Stimulated activated naive B cell treated with anti-CD40 and anti-IgM and Interleukin-4, amounts not matched to agents 10 μg/mL and 1 μg/mL and 100 μg/mL, for 72 hours (primary cell): ENCODE results near the gene CDC14B.
"Not testable (repeated sequence)": the region's sequence is repeated elsewhere in the genome, so short reads cannot be mapped to it uniquely, and the experiment has no call there.

ENCODE experiments used
- ATAC-seq, 2 donors: fragments of 150-1000 bp; cut with Tn5 transposase; replicated peaks; 2 replicates each; pipeline ENCODE4 v1.10.0; 2021; ENCODE audit warnings: moderate library complexity in 1 of 2
- DNase-seq: peaks from one replicate; pipeline ENCODE4 v3.0.0; 2021
- H3K27ac Mint-ChIP-seq: one replicate; pipeline ENCODE4 v1.8.0; 2022; ENCODE audit warnings: mild to moderate bottlenecking, mixed read lengths
- H3K27me3 Mint-ChIP-seq, 2 donors: one replicate each; pipeline ENCODE4 v1.8.0; 2022; ENCODE audit warnings: mixed read lengths in 2 of 2
- H3K36me3 Mint-ChIP-seq, 2 donors: one replicate each; pipeline ENCODE4 v1.8.0; 2022; ENCODE audit warnings: mixed read lengths in 2 of 2, mild to moderate bottlenecking in 1 of 2
- H3K4me1 Mint-ChIP-seq, 2 donors: one replicate each; pipeline ENCODE4 v1.8.0; 2022; ENCODE audit warnings: mixed read lengths in 2 of 2, mild to moderate bottlenecking in 1 of 2
- H3K4me3 Mint-ChIP-seq, 2 donors: one replicate each; pipeline ENCODE4 v1.8.0; 2022; ENCODE audit warnings: mild to moderate bottlenecking in 2 of 2, mixed read lengths in 2 of 2, moderate library complexity in 1 of 2
- H3K9me3 Mint-ChIP-seq, 2 donors: one replicate each; pipeline ENCODE4 v1.8.0; 2022; ENCODE audit warnings: mixed read lengths in 2 of 2, mild to moderate bottlenecking in 1 of 2

The CDC14B gene

GRCh38 chr9:96519787-96520186 is 99.9 kb downstream of the CDC14B start:
- Mint-ChIP-seq H3K27me3 (no peaks in the 10 kb centered on the region), H3K36me3 (peaks cover 0 to under 1% of the 10 kb centered on the region in 2 donors), H3K4me1 (no peaks in the 10 kb centered on the region), H3K4me3 (no peak overlapping the region), H3K9me3 (peaks cover 1 to 2% of the 10 kb centered on the region in 2 donors), H3K27ac (no peak overlapping the region)
- no peak for ATAC-seq
- DNase-seq = no peak

GRCh38 chr9:96519095-96519494 is 100.5 kb downstream of the CDC14B start:
- Mint-ChIP-seq H3K4me1 (no peaks in the 10 kb centered on the region), H3K36me3 (no peaks in the 10 kb centered on the region), H3K4me3 (no peak overlapping the region), H3K27me3 (no peaks in the 10 kb centered on the region), H3K9me3 (no peaks in the 10 kb centered on the region), H3K27ac (no peak overlapping the region)
- DNase-seq (no peak), ATAC-seq (no peak)

- Mint-ChIP-seq H3K27ac (no peak overlapping the region), H3K36me3 (no peaks in the 10 kb centered on the region), H3K9me3 (no peaks in the 10 kb centered on the region), H3K27me3 (no peaks in the 10 kb centered on the region), H3K4me1 (no peaks in the 10 kb centered on the region), H3K4me3 (no peak overlapping the region)
- DNase-seq (no peak), ATAC-seq (no peak)
Measured at GRCh38 chr9:96515621-96516470, 103.8 kb downstream of the CDC14B start.

- ATAC-seq = no peak
- Mint-ChIP-seq H3K27me3 (no peaks in the 10 kb centered on the region), H3K4me1 (no peaks in the 10 kb centered on the region), H3K4me3 (no peak overlapping the region), H3K27ac (no peak overlapping the region), H3K36me3 (no peaks in the 10 kb centered on the region), H3K9me3 (no peaks in the 10 kb centered on the region)
- DNase-seq = no peak
Measured at GRCh38 chr9:96514800-96515158, 104.9 kb downstream of the CDC14B start.

- H3K4me3 Mint-ChIP-seq = no peak overlapping the region
- no peak overlapping the region for H3K27ac Mint-ChIP-seq
- DNase-seq (no peak), ATAC-seq (no peak)
- H3K9me3 Mint-ChIP-seq = no peaks in the 10 kb centered on the region
- no peaks in the 10 kb centered on the region for H3K4me1 Mint-ChIP-seq
- H3K36me3 Mint-ChIP-seq = no peaks in the 10 kb centered on the region
- H3K27me3 Mint-ChIP-seq = no peaks in the 10 kb centered on the region
Measured at GRCh38 chr9:96514108-96514799, 105.4 kb downstream of the CDC14B start.

- no peaks in the 10 kb centered on the region for H3K9me3 Mint-ChIP-seq
- no peak overlapping the region for H3K27ac Mint-ChIP-seq
- DNase-seq (no peak), ATAC-seq (no peak)
- H3K36me3 Mint-ChIP-seq = no peaks in the 10 kb centered on the region
- H3K4me1 Mint-ChIP-seq = no peaks in the 10 kb centered on the region
- H3K27me3 Mint-ChIP-seq = no peaks in the 10 kb centered on the region
- no peak overlapping the region for H3K4me3 Mint-ChIP-seq
Measured at GRCh38 chr9:96513622-96514021, 106.0 kb downstream of the CDC14B start.

GRCh38 chr9:96512240-96512639 is 107.4 kb downstream of the CDC14B start:
- Mint-ChIP-seq H3K4me3 (no peak overlapping the region), H3K27ac (no peak overlapping the region), H3K27me3 (no peaks in the 10 kb centered on the region), H3K9me3 (no peaks in the 10 kb centered on the region), H3K36me3 (peaks cover 0 to 3% of the 10 kb centered on the region in 2 donors), H3K4me1 (no peaks in the 10 kb centered on the region)
- DNase-seq = no peak
- no peak for ATAC-seq

- H3K27me3 Mint-ChIP-seq = no peaks in the 10 kb centered on the region
- H3K9me3 Mint-ChIP-seq = no peaks in the 10 kb centered on the region
- no peaks in the 10 kb centered on the region for H3K4me1 Mint-ChIP-seq
- DNase-seq (no peak), ATAC-seq (no peak)
- H3K4me3 Mint-ChIP-seq = no peak overlapping the region
- peaks cover 0 to 3% of the 10 kb centered on the region in 2 donors for H3K36me3 Mint-ChIP-seq
- H3K27ac Mint-ChIP-seq = no peak overlapping the region
Measured at GRCh38 chr9:96510258-96510657, 109.4 kb downstream of the CDC14B start.

- no peak overlapping the region for H3K4me3 Mint-ChIP-seq
- H3K27me3 Mint-ChIP-seq = no peaks in the 10 kb centered on the region
- DNase-seq (no peak), ATAC-seq (no peak)
- H3K4me1 Mint-ChIP-seq = no peaks in the 10 kb centered on the region
- H3K36me3 Mint-ChIP-seq = peaks cover 0 to 3% of the 10 kb centered on the region in 2 donors
- no peak overlapping the region for H3K27ac Mint-ChIP-seq
- no peaks in the 10 kb centered on the region for H3K9me3 Mint-ChIP-seq
Measured at GRCh38 chr9:96509848-96510247, 109.8 kb downstream of the CDC14B start.

GRCh38 chr9:96509026-96509425 is 110.6 kb downstream of the CDC14B start:
- ATAC-seq (no peak), DNase-seq (no peak)
- no peaks in the 10 kb centered on the region for H3K27me3 Mint-ChIP-seq
- no peak overlapping the region for H3K4me3 Mint-ChIP-seq
- no peaks in the 10 kb centered on the region for H3K9me3 Mint-ChIP-seq
- H3K27ac Mint-ChIP-seq = no peak overlapping the region
- H3K4me1 Mint-ChIP-seq = no peaks in the 10 kb centered on the region
- H3K36me3 Mint-ChIP-seq = peaks cover 0 to 3% of the 10 kb centered on the region in 2 donors

- H3K4me1 Mint-ChIP-seq = no peaks in the 10 kb centered on the region
- DNase-seq = no peak
- ATAC-seq = no peak
- H3K4me3 Mint-ChIP-seq = no peak overlapping the region
- H3K27ac Mint-ChIP-seq = no peak overlapping the region
- peaks cover 0 to 3% of the 10 kb centered on the region in 2 donors for H3K36me3 Mint-ChIP-seq
- no peaks in the 10 kb centered on the region for H3K9me3 Mint-ChIP-seq
- peaks cover 0 to 4% of the 10 kb centered on the region in 2 donors for H3K27me3 Mint-ChIP-seq
Measured at GRCh38 chr9:96508227-96508940, 111.3 kb downstream of the CDC14B start.

GRCh38 chr9:96505316-96505991 is 114.2 kb downstream of the CDC14B start:
- H3K4me1 Mint-ChIP-seq = no peaks in the 10 kb centered on the region
- no peak for ATAC-seq
- H3K9me3 Mint-ChIP-seq = no peaks in the 10 kb centered on the region
- H3K27me3 Mint-ChIP-seq = peaks cover 0 to 5% of the 10 kb centered on the region in 2 donors
- no peak for DNase-seq
- no peak overlapping the region for H3K4me3 Mint-ChIP-seq
- peaks cover 0 to 3% of the 10 kb centered on the region in 2 donors for H3K36me3 Mint-ChIP-seq
- no peak overlapping the region for H3K27ac Mint-ChIP-seq

- no peak overlapping the region for H3K4me3 Mint-ChIP-seq
- no peak for ATAC-seq
- H3K36me3 Mint-ChIP-seq = peaks cover 0 to 3% of the 10 kb centered on the region in 2 donors
- H3K4me1 Mint-ChIP-seq = no peaks in the 10 kb centered on the region
- H3K27me3 Mint-ChIP-seq = peaks cover 0 to 5% of the 10 kb centered on the region in 2 donors
- H3K9me3 Mint-ChIP-seq = no peaks in the 10 kb centered on the region
- no peak for DNase-seq
- H3K27ac Mint-ChIP-seq = no peak overlapping the region
Measured at GRCh38 chr9:96503918-96504317, 115.7 kb downstream of the CDC14B start.

GRCh38 chr9:96503374-96503748 is 116.3 kb downstream of the CDC14B start:
- H3K9me3 Mint-ChIP-seq, ATAC-seq, H3K27me3 Mint-ChIP-seq, DNase-seq, H3K27ac Mint-ChIP-seq, H3K4me3 Mint-ChIP-seq, H3K36me3 Mint-ChIP-seq, H3K4me1 Mint-ChIP-seq: not testable (repeated sequence)
